H1 (cell line): Measurements from ENCODE around the gene NUDC.

Source experiments
- BRCA1 ChIP-seq: IDR thresholded peaks from 2 replicates; pipeline ENCODE4 v1.6.1; 2012; ENCODE audit warnings: low read depth, low read length, improper control_type of control experiment
- CBX8 ChIP-seq: fragments of 300-800, 300-1000 bp; sonication (generic); IDR thresholded peaks from 2 replicates; pipeline ENCODE4 v1.7.1; 2016; ENCODE audit warnings: low read depth, low read length, borderline replicate concordance
- CEBPB ChIP-seq: IDR thresholded peaks from 2 replicates; pipeline ENCODE4 v1.6.1; 2012; ENCODE audit warnings: low read depth, low read length
- CHD2 ChIP-seq: IDR thresholded peaks from 2 replicates; pipeline ENCODE4 v1.6.1; 2012; ENCODE audit warnings: low read length, improper control_type of control experiment
- CTCF ChIP-seq, 3 experiments: IDR thresholded peaks; 1 replicate in 2 of 3; 2 replicates in 1 of 3; pipeline versions ENCODE4 v1.5.1 to v1.6.1; 2011; ENCODE audit warnings: low read length in 3 of 3, mild to moderate bottlenecking in 3 of 3, inconsistent platforms in 2 of 3, low read depth in 1 of 3, moderate library complexity in 1 of 3; ENCODE audit not compliant: insufficient read depth in 1 of 3; ENCODE audit errors: control extremely low read depth in 1 of 3
- EP300 ChIP-seq, 2 experiments: IDR thresholded peaks; 1 replicate in 1 of 2; 2 replicates in 1 of 2; pipeline ENCODE4 v1.6.1; 2011 to 2012; ENCODE audit warnings: low read depth in 2 of 2, low read length in 2 of 2, mild to moderate bottlenecking in 2 of 2, borderline replicate concordance in 1 of 2, inconsistent platforms in 1 of 2, moderate library complexity in 1 of 2
- EZH2 ChIP-seq: fragments of 200-600 bp; sonication (generic); IDR thresholded peaks from 2 replicates; pipeline ENCODE4 v1.7.1; 2012; ENCODE audit warnings: low read depth, mild to moderate bottlenecking, moderate library complexity, low read length, inconsistent platforms; ENCODE audit not compliant: severe bottlenecking
- FOSL1 ChIP-seq: IDR thresholded peaks from 2 replicates; pipeline ENCODE4 v1.6.1; 2011; ENCODE audit warnings: mild to moderate bottlenecking, low read depth, low read length, moderate library complexity; ENCODE audit not compliant: insufficient read depth
- POLR2A ChIP-seq, 2 experiments: IDR thresholded peaks; 1 replicate in 1 of 2; 2 replicates in 1 of 2; pipeline ENCODE4 v1.6.1; 2011; ENCODE audit warnings: low read depth in 2 of 2, low read length in 2 of 2, mild to moderate bottlenecking in 2 of 2; ENCODE audit errors: control extremely low read depth in 1 of 2
- POLR2AphosphoS5 ChIP-seq: IDR thresholded peaks from 2 replicates; pipeline ENCODE4 v1.6.1; 2011; ENCODE audit warnings: low read depth, low read length
- RFX5 ChIP-seq: IDR thresholded peaks from 2 replicates; pipeline ENCODE4 v1.6.1; 2011; ENCODE audit warnings: low read depth, low read length, improper control_type of control experiment, borderline replicate concordance
- SIN3A ChIP-seq, 2 experiments: IDR thresholded peaks in 1 of 2; conservative IDR thresholded peaks in 1 of 2; 2 replicates each; pipeline ENCODE4 v1.6.1; 2011 to 2012; ENCODE audit warnings: low read length in 2 of 2, improper control_type of control experiment in 1 of 2, low read depth in 1 of 2, mild to moderate bottlenecking in 1 of 2
- TEAD4 ChIP-seq: IDR thresholded peaks from 2 replicates; pipeline ENCODE4 v1.6.1; 2012; ENCODE audit warnings: low read depth, low read length, inconsistent platforms, mixed read lengths

- TF ChIP-seq CEBPB (no peak), RFX5 (no peak), BRCA1 (no peak), CHD2 (no peak), CTCF (IDR thresholded peaks at IDR 0.05; ENCODE audit: control extremely low read depth in 1 of 3, insufficient read depth in 1 of 3, low read depth in 1 of 3, low read length in 3 of 3) (no peak), POLR2AphosphoS5 (no peak), EP300 (IDR thresholded peaks at IDR 0.05; ENCODE audit: borderline replicate concordance in 1 of 2, low read depth in 2 of 2, low read length in 2 of 2) (no peak), POLR2A (IDR thresholded peaks at IDR 0.05; ENCODE audit: control extremely low read depth in 1 of 2, low read depth in 2 of 2, low read length in 2 of 2) (no peak), EZH2 (no peak), TEAD4 (no peak), SIN3A (conservative IDR thresholded peaks at IDR 0.05 in 1 of 2, IDR thresholded peaks at IDR 0.05 in 1 of 2; ENCODE audit: low read depth in 1 of 2, low read length in 2 of 2) (no peak), FOSL1 (no peak), CBX8 (no peak)
Observed at GRCh38 chr1:26874896-26875295, 46.6 kb upstream of the NUDC start.
